GF-D8 (cell line): Measurements from ENCODE around the gene TRPC3.
"Not testable (repeated sequence)": the region's sequence is repeated elsewhere in the genome, so short reads cannot be mapped to it uniquely, and the experiment has no call there.

Source experiments
- DNase-seq: peaks from one replicate; lab custom pipeline; 2025; lab: John Stamatoyannopoulos, UW

TRPC3 gene

DNA sequence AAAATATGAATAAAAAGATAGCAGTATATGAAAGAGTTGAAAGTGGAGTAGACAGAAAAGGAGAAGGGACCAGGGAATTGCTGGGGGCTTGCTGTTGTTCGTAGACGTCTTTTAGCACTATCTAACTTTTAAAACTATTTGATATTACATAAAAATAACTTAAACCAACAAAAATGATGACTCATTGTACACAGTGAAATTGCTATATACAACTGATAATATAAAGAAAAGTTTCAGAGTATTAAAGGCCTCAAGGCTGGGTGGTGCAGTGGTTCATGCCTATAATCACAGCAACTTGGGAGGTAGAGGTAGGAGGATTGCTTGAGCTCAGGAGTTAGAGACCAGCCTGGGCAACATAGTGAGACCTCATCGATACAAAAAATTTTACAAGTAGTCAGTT is 5.2 kb downstream of the TRPC3 start:
- no peak for DNase-seq

DNA sequence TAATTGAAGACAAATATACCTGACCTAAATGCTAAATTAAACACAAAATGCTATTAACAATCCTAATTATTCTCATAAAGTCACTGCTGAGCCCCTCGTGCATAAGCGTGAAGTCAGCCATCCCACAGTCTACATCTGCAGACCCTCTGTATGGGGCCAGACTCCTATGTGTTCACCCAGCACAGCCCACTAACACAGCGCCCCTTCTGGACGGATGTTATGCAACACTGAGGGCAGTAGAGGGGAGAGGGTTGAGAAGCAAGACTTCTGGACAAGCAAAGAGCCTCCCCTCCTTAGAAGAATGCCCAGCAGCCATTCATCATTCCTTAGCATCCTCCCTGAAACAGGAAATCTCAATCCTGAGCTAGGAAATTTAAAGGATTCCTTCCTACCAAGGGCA is 7.9 kb downstream of the TRPC3 start:
- DNase-seq, result no peak

DNA sequence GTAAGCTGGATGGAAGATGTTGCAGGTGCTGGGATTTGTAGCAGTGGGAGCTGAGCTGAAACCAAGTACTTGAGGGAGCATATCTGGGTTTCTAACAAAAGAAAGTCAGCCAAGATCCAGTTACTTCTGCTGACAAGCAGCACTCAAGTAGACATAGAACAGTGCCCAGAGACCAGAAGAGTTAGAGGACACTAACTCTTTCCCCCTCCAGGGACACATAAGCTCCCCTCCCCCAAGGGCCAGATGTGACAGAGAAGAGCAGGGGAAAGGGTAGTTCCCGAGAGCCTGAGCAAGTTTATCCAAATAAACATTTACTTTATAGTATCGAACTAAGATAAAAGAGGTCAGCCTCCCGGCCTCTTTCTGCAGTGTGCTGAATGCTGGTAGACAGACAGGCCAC is 12.2 kb downstream of the TRPC3 start:
- no peak for DNase-seq

DNA sequence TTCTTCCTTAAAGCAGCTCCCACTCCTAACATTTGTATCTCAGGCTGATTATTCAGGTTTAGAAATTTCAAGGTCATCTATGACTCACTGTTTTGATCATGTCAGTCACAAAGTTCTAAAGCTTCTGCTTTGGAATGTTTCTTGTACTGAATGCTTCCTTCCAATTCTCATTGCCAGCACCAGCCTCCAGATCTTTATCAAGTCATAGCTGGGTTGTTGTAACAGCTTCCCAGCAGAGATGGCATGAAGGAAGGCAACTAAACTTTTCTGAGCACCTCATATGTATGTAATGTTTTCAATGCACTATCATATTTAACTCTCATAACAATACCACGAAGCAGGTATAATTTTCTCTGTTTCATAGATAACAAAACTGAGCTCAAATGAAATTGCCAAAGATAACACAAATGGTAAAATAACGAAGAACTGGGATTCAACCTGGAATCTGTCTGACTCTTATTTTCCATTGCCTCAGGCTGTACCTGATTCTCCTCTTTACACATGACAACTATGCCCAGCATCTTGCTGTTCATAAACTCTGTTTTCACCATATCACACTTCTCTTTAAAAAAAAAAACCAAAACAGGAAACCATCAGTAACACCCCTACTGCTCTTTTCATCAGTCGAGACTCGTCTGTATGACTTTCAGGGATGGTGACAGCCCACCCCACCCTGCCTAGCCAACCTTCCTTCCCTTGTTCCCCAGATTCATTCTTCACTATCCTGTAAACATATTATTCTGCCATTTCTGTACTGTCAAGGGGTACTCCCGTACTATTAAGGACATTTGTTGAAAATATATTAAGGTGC is 13.4 kb downstream of the TRPC3 start:
- no peak for DNase-seq

DNA sequence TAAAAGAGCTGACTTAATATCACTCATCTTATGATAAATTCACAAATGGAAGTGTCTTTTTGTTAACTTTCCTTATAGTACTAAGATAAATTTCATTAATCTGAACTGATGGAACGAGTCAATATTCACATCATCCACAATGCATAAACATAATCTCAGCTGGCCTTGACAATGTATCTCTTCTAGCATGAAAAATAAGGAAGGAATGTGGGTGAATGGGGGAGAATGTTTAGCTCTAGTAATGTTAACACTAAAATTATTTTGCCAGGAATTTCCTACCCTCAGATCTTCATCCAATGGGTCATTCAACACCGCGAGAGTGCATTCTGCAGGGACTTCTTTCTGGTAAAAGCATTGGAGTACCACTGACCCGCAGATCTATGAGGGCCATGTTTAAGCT is 15.8 kb downstream of the TRPC3 start:
- DNase-seq, result no peak

DNA sequence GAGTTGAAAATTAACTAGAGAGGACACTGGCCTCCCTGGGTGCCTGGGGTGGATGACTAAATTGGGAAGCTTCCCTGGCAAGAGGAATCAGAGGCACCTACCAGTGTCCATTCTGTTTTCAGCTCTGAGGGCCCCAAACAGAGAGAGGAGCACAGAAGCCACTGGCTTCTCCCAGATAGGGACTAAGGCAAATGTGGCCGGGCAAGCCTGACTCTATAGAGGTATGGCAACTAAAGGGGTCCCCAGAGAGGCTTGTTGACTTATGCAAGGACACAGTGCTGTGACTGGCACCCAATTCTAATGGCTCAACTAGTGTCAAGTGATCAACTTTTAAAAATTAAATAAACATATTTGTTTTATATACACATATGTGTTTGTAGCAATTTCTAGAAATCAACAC is 17.2 kb downstream of the TRPC3 start:
- DNase-seq, result no peak

DNA sequence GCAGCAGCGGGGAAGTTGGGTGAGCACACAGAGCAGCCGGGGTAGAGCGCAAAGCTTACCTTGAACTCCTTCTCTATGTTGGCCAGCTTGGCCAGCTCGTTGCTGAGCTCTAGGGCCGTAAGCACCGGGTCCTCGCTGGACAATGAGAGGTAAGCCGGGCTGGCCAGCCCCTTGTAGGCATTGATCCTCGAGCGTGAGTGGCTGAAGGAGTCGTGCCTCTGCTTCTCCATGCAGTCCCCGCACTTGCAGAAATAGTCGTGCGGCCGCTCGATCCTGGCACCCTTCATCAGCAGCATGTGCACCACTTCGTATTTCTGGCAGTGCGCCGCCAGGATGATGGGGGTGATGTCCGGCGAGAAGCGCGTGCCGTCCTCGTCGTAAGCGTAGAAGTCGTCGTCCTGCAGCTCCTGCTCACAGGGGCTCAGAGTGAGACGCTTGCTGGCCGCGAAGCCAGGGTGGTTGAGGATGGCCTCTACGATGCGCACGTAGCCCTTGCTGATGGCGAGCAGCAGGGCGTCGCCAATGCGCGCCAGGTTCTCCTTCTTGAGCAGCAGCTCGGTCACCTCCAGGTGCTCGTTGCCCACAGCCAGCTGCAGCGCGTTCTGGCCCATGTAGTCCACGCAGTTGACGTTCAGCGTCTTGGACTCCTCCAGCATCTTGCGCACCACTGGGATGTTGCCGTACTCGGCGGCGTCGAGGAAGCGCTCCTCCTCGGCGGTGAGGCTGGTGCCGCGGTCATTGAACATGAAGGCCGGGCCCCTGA is 19.5 kb downstream of the TRPC3 start:
- DNase-seq, result no peak

DNA sequence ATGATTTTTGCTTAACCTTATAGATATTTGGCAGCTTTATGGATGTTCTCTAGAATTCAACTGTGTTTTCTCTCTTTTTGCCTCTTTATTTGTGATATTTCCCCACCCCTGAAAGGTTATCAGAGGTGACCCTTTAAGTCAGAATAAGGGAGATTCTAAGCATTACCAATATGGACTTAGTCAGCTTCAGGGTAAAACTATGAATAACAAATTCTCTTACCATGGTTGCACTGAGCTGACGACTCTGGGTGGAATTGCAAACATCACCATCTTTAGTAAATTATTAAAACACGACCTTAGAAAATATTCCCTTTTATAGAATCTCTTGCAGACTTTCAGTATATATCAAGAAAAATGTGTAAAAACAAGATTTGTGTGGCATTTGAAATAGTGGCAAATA is 21.6 kb downstream of the TRPC3 start:
- DNase-seq, result no peak

DNA sequence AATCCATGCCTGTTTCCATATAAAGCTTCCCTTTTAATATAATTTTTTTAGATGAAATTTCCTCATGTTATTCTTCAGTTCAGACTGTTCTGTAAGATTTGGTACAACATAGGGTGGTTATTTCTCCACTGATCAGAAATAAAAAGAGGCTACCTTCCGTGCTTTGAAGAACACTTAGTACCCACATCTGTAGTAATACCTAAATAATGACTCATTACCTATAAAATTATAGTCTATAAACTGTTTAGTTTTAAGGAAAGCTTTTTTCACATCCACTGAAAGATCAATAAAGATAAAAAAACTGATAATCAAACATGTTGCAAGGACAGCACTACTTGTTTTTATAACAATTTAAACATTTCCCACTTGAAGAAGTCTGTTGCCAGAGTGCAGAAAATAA is 23.9 kb downstream of the TRPC3 start:
- no peak for DNase-seq

DNA sequence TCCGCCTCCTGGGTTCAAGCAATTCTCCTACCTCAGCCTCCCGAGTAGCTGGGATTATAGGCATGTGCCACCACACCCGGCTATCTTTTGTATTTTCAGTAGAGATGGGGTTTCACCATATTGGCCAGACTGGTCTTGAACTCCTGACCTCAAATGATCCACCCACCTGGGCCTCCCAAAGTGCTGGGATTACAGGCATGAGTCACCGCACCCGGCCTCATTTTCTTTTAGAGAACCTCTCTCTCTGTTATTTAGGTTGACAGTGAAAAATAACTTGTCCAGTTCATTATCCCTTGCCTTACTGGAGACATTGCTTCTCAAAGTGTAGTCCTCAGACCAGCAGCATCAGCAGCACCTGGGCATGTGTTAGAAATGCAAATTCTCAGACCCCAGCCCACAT is 25.4 kb downstream of the TRPC3 start:
- not testable (repeated sequence) for DNase-seq

DNA sequence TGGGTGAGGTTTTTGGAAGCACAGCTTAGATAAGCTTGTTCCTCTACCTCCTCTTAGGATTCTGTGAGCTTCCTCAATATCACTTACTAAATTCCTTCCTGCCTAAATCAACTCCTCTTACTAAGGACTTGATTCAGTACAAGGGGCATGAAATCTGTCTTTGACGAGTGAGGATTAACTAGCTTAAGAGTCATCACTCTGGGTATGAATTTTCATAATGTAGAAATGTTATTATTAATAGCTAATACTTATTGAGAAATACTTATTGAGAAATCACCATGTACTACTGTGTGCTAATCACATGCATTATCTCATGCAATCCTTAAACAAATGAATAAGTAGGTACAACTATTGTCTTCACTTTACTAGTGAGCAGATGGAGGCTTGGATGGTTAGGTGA is 28.6 kb downstream of the TRPC3 start:
- no peak for DNase-seq

DNA sequence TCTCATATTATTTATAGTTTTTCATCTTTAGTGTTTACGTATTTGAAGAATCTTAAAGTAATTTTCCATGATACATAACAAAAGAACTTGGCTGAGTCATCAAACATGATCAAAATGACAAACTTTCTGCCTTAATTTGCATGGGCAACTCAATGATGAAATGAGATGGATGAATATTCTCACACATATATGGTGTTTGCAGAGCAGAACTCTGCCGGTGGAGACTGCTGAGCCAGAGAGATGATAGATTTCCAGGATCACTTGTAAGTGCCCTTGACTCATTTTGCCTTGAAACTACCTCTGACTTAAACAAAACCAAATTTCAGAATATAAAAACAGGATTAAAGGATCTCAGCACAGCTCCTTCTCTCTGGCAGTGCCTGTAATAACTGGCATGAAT is 38.2 kb downstream of the TRPC3 start:
- DNase-seq, result no peak

DNA sequence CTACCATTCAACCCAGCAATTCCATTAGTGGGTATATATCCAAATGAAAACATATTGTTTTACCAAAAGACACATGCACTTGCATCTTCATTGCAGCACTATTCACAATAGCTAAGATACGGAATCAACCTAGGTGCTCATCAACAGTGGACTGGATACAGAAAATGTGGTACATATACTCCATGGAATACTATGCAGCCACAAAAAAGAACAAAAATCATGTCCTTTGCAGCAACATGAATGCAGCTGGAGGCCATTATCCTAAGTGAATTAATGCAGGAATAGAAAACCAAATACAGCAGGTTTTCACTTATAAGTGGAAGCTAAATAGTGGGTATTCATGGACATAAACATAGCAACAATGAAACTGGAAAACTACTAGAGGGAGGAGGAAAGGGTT is 43.5 kb downstream of the TRPC3 start:
- DNase-seq, result no peak

DNA sequence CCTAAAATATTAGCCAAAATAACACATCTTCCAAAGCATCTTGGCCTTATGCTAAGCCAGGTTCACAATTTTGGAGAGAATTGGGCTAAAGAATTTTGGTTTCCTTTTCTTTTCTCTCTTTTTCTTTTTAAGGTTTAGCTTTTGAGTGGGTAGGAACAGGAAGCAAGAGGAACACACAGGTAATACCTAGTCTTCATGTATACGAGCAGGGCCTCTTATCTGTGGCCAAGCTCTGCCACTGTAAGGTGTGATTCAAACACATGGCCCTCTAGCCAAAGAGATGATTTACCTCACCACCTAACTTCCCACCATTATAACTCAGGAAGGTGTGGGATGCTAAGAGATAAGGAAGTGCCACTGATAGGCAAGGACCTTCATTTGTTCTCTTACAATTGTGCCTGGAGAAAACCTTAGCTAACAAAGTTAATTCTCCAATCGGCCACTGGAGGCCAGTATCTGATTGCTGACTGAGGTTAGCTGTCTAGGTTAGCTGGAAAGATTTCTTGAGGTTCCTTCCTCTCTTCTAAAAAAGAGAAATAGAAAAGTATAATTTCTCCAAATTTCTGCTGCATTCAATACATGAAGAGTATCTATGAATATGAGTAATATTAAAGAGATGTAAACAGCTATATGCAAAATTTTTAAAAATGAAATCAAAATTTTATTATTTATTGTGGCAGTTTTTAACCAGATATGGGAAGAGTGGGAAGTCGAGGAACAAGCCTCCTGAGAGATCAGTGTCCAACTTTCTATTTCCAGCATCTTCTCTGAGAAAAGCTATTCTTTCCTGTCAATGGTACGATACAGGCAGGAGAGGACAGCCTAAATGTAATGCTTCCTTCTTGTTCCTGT is 51.5 kb downstream of the TRPC3 start:
- no peak for DNase-seq

DNA sequence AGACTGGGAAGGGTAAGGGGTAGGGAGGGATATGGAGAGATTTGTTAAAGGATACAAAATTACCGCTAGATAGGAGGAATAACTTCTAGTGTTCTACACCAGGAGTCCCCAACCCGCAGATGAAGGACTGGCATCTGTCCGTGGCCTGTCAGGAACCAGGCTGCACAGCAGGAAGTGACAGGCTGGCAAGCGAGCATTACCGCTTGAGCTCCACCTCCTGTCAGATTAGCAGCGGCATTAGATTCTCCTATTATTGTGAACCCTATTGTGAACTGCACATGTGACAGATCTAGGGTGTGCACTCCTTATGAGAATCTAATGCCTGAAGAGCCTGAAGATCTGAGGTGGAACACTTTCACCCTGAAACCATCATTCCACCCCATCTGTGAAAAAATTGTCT is 53.7 kb downstream of the TRPC3 start:
- DNase-seq, result no peak

DNA sequence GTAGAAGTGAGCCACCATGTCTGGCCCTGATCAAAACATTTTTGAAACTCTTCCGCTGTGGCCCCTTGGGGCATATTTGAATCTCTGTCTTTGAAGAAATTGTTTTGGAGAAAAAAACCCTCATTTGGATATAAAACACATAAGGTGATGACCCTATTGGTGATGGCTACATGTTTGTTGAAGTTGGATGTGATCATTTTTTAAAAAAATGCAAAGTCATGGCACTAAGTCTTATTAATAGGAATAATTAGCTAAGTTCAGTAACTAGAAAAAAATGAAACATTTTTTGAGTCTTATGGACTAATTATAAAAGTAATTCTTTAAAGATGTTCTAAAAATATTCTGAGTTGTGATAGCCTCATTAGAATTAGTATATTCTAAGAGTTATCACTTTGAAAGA is 63.7 kb downstream of the TRPC3 start:
- no peak for DNase-seq

DNA sequence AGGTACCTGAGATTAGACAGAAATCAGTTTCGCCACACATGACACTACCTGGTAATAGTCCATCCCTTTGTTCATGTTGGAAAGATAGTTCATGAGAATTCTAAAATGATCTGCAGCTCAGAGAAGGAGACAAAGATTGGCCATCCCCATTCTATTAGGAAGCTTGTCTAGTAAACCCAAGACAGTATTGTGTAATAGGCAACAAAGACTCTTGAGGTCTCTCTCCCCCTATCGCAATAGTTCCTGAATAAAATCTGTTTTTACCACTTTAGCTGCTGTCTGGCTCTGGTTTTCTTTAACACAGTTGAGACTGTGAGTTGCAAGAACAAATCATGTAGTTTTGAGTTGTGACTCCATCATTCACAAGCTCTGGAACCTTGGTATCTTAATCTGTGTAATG is 66.7 kb downstream of the TRPC3 start:
- DNase-seq, result no peak

DNA sequence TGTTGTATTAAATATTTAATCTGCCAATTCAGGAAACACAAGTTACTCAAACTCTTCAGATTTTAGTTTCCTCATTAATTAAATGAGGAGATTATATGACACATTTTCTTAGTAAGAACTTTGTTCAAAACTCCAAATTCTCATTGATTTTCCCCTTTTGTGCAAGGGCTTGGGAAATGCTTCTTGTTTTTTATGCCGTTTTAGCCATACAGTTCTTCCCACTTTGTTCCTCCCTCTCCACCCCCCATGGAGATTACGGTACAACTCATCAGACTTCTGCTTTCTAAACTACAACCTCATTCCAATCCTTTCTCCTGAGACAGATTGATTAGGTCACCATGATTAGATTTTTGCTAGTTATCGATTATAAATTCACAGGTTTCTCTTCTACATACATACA is 70.7 kb downstream of the TRPC3 start:
- DNase-seq, result no peak

DNA sequence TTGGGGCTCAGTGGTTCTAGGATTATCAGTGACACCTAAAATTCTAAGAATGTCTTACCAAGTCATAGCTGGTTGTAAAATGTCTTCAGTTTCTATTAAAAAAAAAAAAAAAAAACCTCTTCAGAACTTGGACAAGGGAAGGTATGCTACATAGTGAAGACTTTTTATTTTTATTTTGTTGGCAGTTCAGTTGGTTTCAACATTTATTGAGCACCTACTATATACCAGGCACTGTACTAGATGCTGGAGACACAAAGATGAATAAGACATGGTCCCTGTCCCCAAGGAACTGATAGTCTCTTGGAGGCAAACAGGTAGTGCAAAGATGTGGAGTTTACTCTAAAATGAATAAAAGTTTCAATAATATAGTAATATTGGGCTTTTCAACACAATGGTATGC is 72.7 kb downstream of the TRPC3 start:
- DNase-seq, result no peak

DNA sequence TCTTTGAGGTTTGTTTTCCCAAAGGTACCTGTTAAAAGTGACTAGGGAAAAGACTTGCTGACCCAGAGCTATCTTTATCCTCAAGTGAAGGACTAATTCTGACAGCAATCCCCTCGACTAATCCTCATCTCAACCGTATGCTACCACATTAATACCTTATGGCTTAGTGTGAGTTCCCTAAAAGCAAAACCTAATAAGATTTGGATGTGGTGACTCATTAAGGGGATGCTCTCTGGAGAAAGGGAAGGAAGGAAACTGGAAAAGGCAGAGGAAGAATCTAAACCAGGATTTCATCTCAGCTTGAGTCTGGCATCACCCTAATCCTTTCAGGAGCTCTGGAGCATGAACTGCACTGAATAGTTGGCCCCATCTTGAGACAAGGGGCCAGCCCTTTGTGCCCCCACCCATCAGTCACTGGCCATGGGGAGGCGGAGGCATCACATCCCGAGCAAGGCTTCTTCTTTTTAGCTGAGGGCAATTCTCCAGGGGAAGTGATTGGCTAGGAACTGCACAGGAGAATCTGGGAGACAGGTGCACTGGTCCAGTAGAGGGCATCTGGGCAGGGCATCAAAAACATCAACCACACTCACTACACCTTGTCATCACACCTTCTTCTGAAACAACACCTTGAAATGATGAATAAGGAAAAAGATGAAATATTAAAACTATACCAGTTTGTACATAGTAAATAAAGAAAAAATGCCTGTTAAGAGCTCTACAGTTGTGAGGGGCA is 74.7 kb downstream of the TRPC3 start:
- no peak for DNase-seq

DNA sequence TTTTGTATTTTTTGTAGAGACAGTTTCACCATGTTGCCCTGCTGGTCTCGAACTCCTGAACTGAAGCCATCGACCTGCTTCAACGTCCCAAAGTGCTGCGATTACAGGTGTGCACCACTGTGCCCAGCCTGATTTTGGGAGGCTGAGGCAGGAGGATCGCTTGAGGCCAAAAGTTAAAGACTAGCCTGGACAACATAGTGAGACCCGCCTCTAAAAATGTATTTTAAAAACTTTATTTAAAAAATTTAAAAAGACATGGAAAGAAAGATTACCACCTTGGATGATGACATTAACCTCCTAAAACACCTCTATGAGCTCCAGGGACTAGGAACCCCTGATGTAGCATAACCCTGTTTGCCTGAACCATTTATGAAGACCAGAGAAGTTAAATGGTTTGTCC is 75.8 kb downstream of the TRPC3 start:
- no peak for DNase-seq

DNA sequence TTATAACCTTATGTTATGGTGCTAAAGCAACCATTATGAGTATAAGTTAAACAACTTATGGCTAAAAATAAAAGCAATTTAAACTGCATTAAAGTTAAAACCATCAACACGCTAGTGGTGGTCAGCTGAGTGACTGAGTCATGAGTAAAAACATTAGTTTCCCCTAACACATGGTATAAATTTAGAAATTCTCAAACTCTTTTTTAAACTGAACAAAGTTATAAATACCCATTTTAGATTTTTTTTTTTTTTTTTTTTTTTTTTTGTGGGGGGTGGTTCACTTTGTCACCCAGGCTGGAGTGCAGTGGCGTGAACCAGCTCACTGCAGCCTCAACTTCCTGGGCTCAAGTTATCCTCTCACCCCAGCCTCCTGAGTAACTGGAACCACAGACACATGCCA is 76.2 kb downstream of the TRPC3 start:
- DNase-seq, result no peak
